Activated T-cell treated with anti-CD3 and anti-CD28 coated beads, Interleukin-2, amount 50 U/mL, for 1 hour (primary cell): Measurements from ENCODE around the gene UGT2A1.

ENCODE experiments used
- DNase-seq: peaks from one replicate; pipeline ENCODE4 v3.0.0-alpha.2; 2020

UGT2A1 gene

GRCh38 chr4:69584135-69584534, 68.9 kb downstream of the UGT2A1 start:
- DNase-seq = no peak

- DNase-seq = no peak
Measured at GRCh38 chr4:69583543-69583942, 69.5 kb downstream of the UGT2A1 start.

GRCh38 chr4:69577245-69577644, 75.8 kb downstream of the UGT2A1 start:
- no peak for DNase-seq

GRCh38 chr4:69576251-69576877, 76.7 kb downstream of the UGT2A1 start:
- no peak for DNase-seq

- DNase-seq = no peak
Measured at GRCh38 chr4:69568787-69569186, 84.3 kb downstream of the UGT2A1 start.

- no peak for DNase-seq
Measured at GRCh38 chr4:69563424-69563823, 89.6 kb downstream of the UGT2A1 start.

- no peak for DNase-seq
Measured at GRCh38 chr4:69549651-69550050, 103.4 kb downstream of the UGT2A1 start.

- DNase-seq = no peak
Measured at GRCh38 chr4:69546134-69546765, 106.8 kb downstream of the UGT2A1 start.
